Nephron progenitor cell (in vitro differentiated cells): ENCODE data around the gene IL1B.
A peak's percentile ranks its signal among the peaks of the same experiment; 100 is the strongest.

ENCODE experiments used
- DNase-seq: peaks from one replicate; pipeline ENCODE4 v3.0.0; 2021
- H3K27ac Mint-ChIP-seq: 2 replicates; pipeline ENCODE4 v1.8.0; 2021; ENCODE audit warnings: mild to moderate bottlenecking, moderate library complexity, mixed read lengths
- H3K27me3 Mint-ChIP-seq: 2 replicates; pipeline ENCODE4 v1.8.0; 2021; ENCODE audit warnings: mild to moderate bottlenecking, low read depth, mixed read lengths; ENCODE audit not compliant: poor library complexity
- H3K36me3 Mint-ChIP-seq: 2 replicates; pipeline ENCODE4 v1.8.0; 2021; ENCODE audit warnings: low read depth, mixed read lengths
- H3K4me1 Mint-ChIP-seq: 2 replicates; pipeline ENCODE4 v1.8.0; 2021; ENCODE audit warnings: mixed read lengths
- H3K4me3 Mint-ChIP-seq: 2 replicates; pipeline ENCODE4 v1.8.0; 2021; ENCODE audit warnings: mild to moderate bottlenecking, moderate library complexity, mixed read lengths
- H3K9me3 Mint-ChIP-seq: 2 replicates; pipeline ENCODE4 v1.8.0; 2021; ENCODE audit warnings: mild to moderate bottlenecking, moderate library complexity, mixed read lengths
- TF ChIP-seq, protein P1 (sequence below): fragments of 200-600 bp; sonication (generic); IDR thresholded peaks from 2 replicates; pipeline ENCODE4 v1.5.0; 2021; ENCODE audit warnings: antibody characterized with exemption

Gene IL1B

DNA sequence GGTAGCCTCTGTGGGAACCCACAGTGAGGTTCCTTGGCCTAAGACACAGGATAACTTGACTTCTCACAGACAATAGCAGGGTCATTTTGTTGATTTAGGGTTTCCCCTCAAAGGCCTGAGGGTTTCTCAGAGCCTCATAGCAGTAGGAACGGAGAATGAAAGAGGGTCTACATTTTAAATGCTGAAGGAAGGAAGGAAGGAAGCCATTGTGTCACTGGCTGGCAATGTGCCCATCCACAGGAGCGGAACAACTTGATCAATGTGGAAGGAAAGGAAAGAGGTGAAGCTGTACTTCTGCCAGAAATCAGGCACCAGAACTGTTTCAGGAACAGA, 5.1 kb downstream of the IL1B start:
- H3K27me3 Mint-ChIP-seq: peaks cover 34% of the 10 kb centered on the region
- H3K4me1 Mint-ChIP-seq: peaks cover 8% of the 10 kb centered on the region
- H3K27ac Mint-ChIP-seq: no peak overlapping the region
- DNase-seq: no peak
- H3K4me3 Mint-ChIP-seq: no peak overlapping the region
- H3K9me3 Mint-ChIP-seq: no peaks in the 10 kb centered on the region
- TF ChIP-seq, protein P1, sequence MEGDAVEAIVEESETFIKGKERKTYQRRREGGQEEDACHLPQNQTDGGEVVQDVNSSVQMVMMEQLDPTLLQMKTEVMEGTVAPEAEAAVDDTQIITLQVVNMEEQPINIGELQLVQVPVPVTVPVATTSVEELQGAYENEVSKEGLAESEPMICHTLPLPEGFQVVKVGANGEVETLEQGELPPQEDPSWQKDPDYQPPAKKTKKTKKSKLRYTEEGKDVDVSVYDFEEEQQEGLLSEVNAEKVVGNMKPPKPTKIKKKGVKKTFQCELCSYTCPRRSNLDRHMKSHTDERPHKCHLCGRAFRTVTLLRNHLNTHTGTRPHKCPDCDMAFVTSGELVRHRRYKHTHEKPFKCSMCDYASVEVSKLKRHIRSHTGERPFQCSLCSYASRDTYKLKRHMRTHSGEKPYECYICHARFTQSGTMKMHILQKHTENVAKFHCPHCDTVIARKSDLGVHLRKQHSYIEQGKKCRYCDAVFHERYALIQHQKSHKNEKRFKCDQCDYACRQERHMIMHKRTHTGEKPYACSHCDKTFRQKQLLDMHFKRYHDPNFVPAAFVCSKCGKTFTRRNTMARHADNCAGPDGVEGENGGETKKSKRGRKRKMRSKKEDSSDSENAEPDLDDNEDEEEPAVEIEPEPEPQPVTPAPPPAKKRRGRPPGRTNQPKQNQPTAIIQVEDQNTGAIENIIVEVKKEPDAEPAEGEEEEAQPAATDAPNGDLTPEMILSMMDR: no peak
- no peaks in the 10 kb centered on the region for H3K36me3 Mint-ChIP-seq

DNA sequence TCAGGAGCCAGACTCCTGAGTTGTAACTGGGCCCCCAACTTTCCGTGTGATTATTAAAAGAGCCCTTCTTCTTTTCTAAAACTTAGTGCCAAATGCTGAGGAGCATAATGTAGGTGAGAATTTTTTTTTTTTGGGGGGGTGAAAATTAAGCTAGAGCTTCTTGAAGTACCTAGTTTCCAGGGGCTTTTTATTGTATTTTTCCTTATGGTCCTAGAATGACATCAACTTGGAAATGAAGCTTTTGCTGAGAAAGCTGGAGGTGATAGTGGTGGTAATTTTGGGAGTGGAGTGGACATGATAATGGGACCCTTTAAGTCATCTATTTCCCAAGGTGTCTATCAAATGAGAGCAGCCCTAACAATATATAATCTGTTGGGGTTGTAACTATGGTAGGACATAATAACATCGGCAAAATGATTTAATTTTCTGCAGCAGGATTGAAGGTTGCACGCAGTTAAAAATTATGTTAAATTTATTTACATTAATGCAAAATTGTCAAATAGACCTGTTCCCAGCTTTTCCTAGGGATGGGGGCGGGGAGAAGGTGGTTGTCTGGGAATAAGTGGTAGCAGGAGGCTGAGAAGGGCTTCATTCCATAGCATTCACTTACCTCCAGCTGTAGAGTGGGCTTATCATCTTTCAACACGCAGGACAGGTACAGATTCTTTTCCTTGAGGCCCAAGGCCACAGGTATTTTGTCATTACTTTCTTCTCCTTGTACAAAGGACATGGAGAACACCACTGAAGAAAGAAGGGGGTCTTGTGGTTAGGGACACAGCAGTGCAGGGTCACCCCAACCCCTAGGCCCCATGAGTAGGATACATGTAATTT, 5.7 kb downstream of the IL1B start:
- H3K4me3 Mint-ChIP-seq: no peak overlapping the region
- H3K4me1 Mint-ChIP-seq: peaks cover 8% of the 10 kb centered on the region
- TF ChIP-seq, protein P1: no peak
- no peak overlapping the region for H3K27ac Mint-ChIP-seq
- H3K9me3 Mint-ChIP-seq: no peaks in the 10 kb centered on the region
- no peak for DNase-seq
- no peaks in the 10 kb centered on the region for H3K36me3 Mint-ChIP-seq
- H3K27me3 Mint-ChIP-seq: peaks cover 36% of the 10 kb centered on the region

DNA sequence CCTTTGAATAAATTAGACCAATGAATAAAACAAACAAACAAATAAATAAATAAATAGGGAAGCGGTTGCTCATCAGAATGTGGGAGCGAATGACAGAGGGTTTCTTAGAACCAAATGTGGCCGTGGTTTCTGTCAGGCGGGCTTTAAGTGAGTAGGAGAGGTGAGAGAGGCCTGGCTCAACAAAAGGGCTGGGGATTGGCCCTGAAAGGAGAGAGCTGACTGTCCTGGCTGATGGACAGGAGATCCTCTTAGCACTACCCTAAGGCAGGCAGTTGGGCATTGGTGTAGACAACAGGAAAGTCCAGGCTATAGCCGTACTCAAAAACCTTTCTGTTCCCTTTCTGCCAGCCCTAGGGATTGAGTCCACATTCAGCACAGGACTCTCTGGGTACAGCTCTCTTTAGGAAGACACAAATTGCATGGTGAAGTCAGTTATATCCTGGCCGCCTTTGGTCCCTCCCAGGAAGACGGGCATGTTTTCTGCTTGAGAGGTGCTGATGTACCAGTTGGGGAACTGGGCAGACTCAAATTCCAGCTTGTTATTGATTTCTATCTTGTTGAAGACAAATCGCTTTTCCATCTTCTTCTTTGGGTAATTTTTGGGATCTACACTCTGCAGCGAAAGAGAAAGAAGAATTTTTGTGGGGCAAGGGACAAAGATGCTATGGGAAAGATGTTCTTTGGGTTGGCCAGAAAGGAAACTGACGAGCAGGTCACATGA, 6.5 kb downstream of the IL1B start:
- Mint-ChIP-seq H3K27me3 (peaks cover 39% of the 10 kb centered on the region), H3K27ac (peak overlapping the region; percentile 14)
- TF ChIP-seq, protein P1: no peak

GRCh38 chr2:112829101-112829960, 7.2 kb downstream of the IL1B start:
- no peak for DNase-seq

More for the DNA sequence above, 6.5 kb downstream of the IL1B start:
- Mint-ChIP-seq H3K4me1 (peaks cover 8% of the 10 kb centered on the region), H3K4me3 (no peak overlapping the region), H3K36me3 (no peaks in the 10 kb centered on the region), H3K9me3 (no peaks in the 10 kb centered on the region)
- no peak for DNase-seq

DNA sequence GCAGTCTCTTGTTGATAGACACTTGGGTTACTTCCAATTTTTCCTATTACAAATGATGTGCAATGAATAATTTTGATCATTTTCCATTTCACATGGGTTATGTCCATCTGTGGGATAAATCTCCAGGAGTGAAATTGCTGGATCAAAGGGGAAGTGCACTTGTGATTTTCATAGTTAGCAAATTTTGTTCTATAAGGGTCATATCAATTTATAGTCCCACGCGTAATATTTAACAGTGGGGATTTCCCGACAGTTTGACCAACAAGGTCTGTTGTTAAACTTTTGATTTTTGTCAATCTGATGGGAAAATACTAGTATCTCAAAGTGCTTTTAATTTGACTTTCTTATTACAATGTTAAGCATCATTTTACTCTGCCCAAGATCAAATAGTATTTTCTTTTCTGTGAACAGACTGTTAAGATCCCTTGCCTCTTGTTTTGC, 8.3 kb downstream of the IL1B start:
- H3K4me1 Mint-ChIP-seq: peaks cover 8% of the 10 kb centered on the region
- H3K27me3 Mint-ChIP-seq: peaks cover 47% of the 10 kb centered on the region
- H3K36me3 Mint-ChIP-seq: no peaks in the 10 kb centered on the region
- H3K27ac Mint-ChIP-seq: no peak overlapping the region
- peaks cover 8% of the 10 kb centered on the region for H3K9me3 Mint-ChIP-seq
- H3K4me3 Mint-ChIP-seq: no peak overlapping the region
- TF ChIP-seq, protein P1: no peak
- no peak for DNase-seq

More at GRCh38 chr2:112829101-112829960, 7.2 kb downstream of the IL1B start:
- TF ChIP-seq, protein P1: no peak
- Mint-ChIP-seq H3K27ac (no peak overlapping the region), H3K36me3 (no peaks in the 10 kb centered on the region), H3K4me1 (peaks cover 8% of the 10 kb centered on the region), H3K4me3 (no peak overlapping the region), H3K9me3 (peaks cover under 1% of the 10 kb centered on the region), H3K27me3 (peaks cover 42% of the 10 kb centered on the region)
